ENCODE measurements around the gene HNRNPF. TPM values are rescaled to one million over a fixed set of nuclear protein-coding genes. Genes with fewer than 3 reads are reported as not detected.
"Not testable (repeated sequence)": the region's sequence is repeated elsewhere in the genome, so short reads cannot be mapped to it uniquely, and the experiment has no call there.

Gene HNRNPF
- total RNA-seq, result 513 and 516 TPM in 2 replicates

GRCh38 chr10:43408710-43409384 is at the start of gene HNRNPF:
Gene HNRNPF, minus strand, starts transcription at chr10:43409186. Its CDS starts 21,302 bp downstream, at chr10:43387884.
- Mint-ChIP-seq H3K36me3 (ENCODE audit: low read depth) (peaks cover 40% of the 10 kb centered on the region), H3K27me3 (no peaks in the 10 kb centered on the region)

GRCh38 chr10:43458227-43458626 is 49.2 kb upstream of the HNRNPF start:
- intact Hi-C loops (cut with micrococcal nuclease), result no loop called here
- Mint-ChIP-seq H3K36me3 (ENCODE audit: low read depth) (peaks cover 6% of the 10 kb centered on the region), H3K9me3 (no peaks in the 10 kb centered on the region), H3K4me3 (no peak overlapping the region), H3K27me3 (no peaks in the 10 kb centered on the region), H3K27ac (no peak overlapping the region), H3K4me1 (peaks cover 29% of the 10 kb centered on the region)
- no peak for DNase-seq

More at GRCh38 chr10:43408710-43409384, at the start of gene HNRNPF:
- Mint-ChIP-seq H3K9me3 (no peaks in the 10 kb centered on the region), H3K4me1 (peaks cover 24% of the 10 kb centered on the region), H3K27ac (peak within 1 kb of the TSS; percentile 99), H3K4me3 (peak within 1 kb of the TSS; percentile 96)
- intact Hi-C loops (cut with micrococcal nuclease), result loop anchor here (1.0 to 5.0 kb wide), 6 partner anchors 11 to 772 kb away; partner anchors contain the start of genes BMS1, CSGALNACT2 and ZNF33B
- DNase-seq, result peak; percentile 99

- Mint-ChIP-seq H3K4me3 (peak overlapping the region; percentile 100), H3K4me1 (peaks cover 42% of the 10 kb centered on the region)
- H3K27ac Mint-ChIP-seq; DNase-seq; H3K36me3 Mint-ChIP-seq (ENCODE audit: low read depth); H3K27me3 Mint-ChIP-seq; intact Hi-C loops (cut with micrococcal nuclease); H3K9me3 Mint-ChIP-seq: not testable (repeated sequence)
Observed at GRCh38 chr10:43456561-43456960, 47.6 kb upstream of the HNRNPF start.

- H3K9me3 Mint-ChIP-seq; H3K27me3 Mint-ChIP-seq; H3K36me3 Mint-ChIP-seq (ENCODE audit: low read depth); intact Hi-C loops (cut with micrococcal nuclease); DNase-seq: not testable (repeated sequence)
- Mint-ChIP-seq H3K4me1 (peaks cover 42% of the 10 kb centered on the region), H3K4me3 (peak overlapping the region; percentile 100), H3K27ac (peak overlapping the region; percentile 100)
Observed at GRCh38 chr10:43454025-43454424, 45.0 kb upstream of the HNRNPF start.

GRCh38 chr10:43453266-43453831 is 44.4 kb upstream of the HNRNPF start:
- Mint-ChIP-seq H3K4me3 (peak overlapping the region; percentile 47), H3K9me3 (no peaks in the 10 kb centered on the region), H3K36me3 (ENCODE audit: low read depth) (peaks cover 6% of the 10 kb centered on the region), H3K27ac (peak overlapping the region; percentile 85), H3K4me1 (peaks cover 40% of the 10 kb centered on the region), H3K27me3 (no peaks in the 10 kb centered on the region)
- intact Hi-C loops (cut with micrococcal nuclease), result no loop called here
- DNase-seq, result no peak

GRCh38 chr10:43452356-43452914 is 43.4 kb upstream of the HNRNPF start:
- Mint-ChIP-seq H3K36me3 (ENCODE audit: low read depth) (peaks cover 8% of the 10 kb centered on the region), H3K9me3 (peaks cover 2% of the 10 kb centered on the region), H3K27me3 (no peaks in the 10 kb centered on the region), H3K4me1 (peaks cover 37% of the 10 kb centered on the region), H3K27ac (peak overlapping the region; percentile 85), H3K4me3 (peak overlapping the region; percentile 47)
- DNase-seq, result peak; percentile 62
- intact Hi-C loops (cut with micrococcal nuclease), result no loop called here

- Mint-ChIP-seq H3K36me3 (ENCODE audit: low read depth) (peaks cover 15% of the 10 kb centered on the region), H3K4me3 (no peak overlapping the region), H3K4me1 (peaks cover 29% of the 10 kb centered on the region)
Observed at GRCh38 chr10:43448742-43449141, 39.8 kb upstream of the HNRNPF start.

GRCh38 chr10:43446219-43447017 is 37.4 kb upstream of the HNRNPF start:
- H3K27ac Mint-ChIP-seq; H3K4me1 Mint-ChIP-seq; H3K27me3 Mint-ChIP-seq; H3K4me3 Mint-ChIP-seq; intact Hi-C loops (cut with micrococcal nuclease); DNase-seq: not testable (repeated sequence)
- H3K36me3 Mint-ChIP-seq (ENCODE audit: low read depth), result peaks cover 13% of the 10 kb centered on the region
- peaks cover 10% of the 10 kb centered on the region for H3K9me3 Mint-ChIP-seq

More at GRCh38 chr10:43448742-43449141, 39.8 kb upstream of the HNRNPF start:
- no peak for DNase-seq
- Mint-ChIP-seq H3K9me3 (peaks cover 10% of the 10 kb centered on the region), H3K27ac (no peak overlapping the region), H3K27me3 (no peaks in the 10 kb centered on the region)
- intact Hi-C loops (cut with micrococcal nuclease), result no loop called here

GRCh38 chr10:43444897-43445466 is 36.0 kb upstream of the HNRNPF start:
- peaks cover 8% of the 10 kb centered on the region for H3K4me1 Mint-ChIP-seq
- H3K9me3 Mint-ChIP-seq, result peaks cover 10% of the 10 kb centered on the region
- H3K4me3 Mint-ChIP-seq, result no peak overlapping the region
- peaks cover 13% of the 10 kb centered on the region for H3K36me3 Mint-ChIP-seq (ENCODE audit: low read depth)
- no peak overlapping the region for H3K27ac Mint-ChIP-seq
- intact Hi-C loops (cut with micrococcal nuclease), result no loop called here
- H3K27me3 Mint-ChIP-seq, result no peaks in the 10 kb centered on the region
- no peak for DNase-seq

GRCh38 chr10:43444323-43444722 is 35.3 kb upstream of the HNRNPF start:
- Mint-ChIP-seq H3K9me3 (peaks cover 10% of the 10 kb centered on the region), H3K36me3 (ENCODE audit: low read depth) (peaks cover 13% of the 10 kb centered on the region), H3K27ac (peak overlapping the region; percentile 45), H3K4me3 (no peak overlapping the region), H3K4me1 (peaks cover 10% of the 10 kb centered on the region), H3K27me3 (no peaks in the 10 kb centered on the region)
- intact Hi-C loops (cut with micrococcal nuclease), result no loop called here
- DNase-seq, result peak; percentile 79

- Mint-ChIP-seq H3K27me3 (no peaks in the 10 kb centered on the region), H3K4me3 (no peak overlapping the region), H3K36me3 (ENCODE audit: low read depth) (peaks cover 9% of the 10 kb centered on the region), H3K4me1 (peaks cover 19% of the 10 kb centered on the region), H3K27ac (no peak overlapping the region), H3K9me3 (peaks cover 7% of the 10 kb centered on the region)
- DNase-seq, result no peak
- intact Hi-C loops (cut with micrococcal nuclease), result no loop called here
Observed at GRCh38 chr10:43440463-43441134, 31.6 kb upstream of the HNRNPF start.

GRCh38 chr10:43437141-43437870 is 28.3 kb upstream of the HNRNPF start:
- intact Hi-C loops (cut with micrococcal nuclease), result no loop called here
- H3K9me3 Mint-ChIP-seq, result no peaks in the 10 kb centered on the region
- H3K27me3 Mint-ChIP-seq, result no peaks in the 10 kb centered on the region
- DNase-seq, result no peak
- H3K4me1 Mint-ChIP-seq, result peaks cover 13% of the 10 kb centered on the region
- peaks cover 5% of the 10 kb centered on the region for H3K36me3 Mint-ChIP-seq (ENCODE audit: low read depth)
- H3K27ac Mint-ChIP-seq, result peak overlapping the region; percentile 99
- peak overlapping the region; percentile 95 for H3K4me3 Mint-ChIP-seq

Measured in activated CD4-positive, alpha-beta T cell treated with anti-CD3 and anti-CD28 coated beads, Interleukin-2, amount 10 ng/mL, durations not matched to agents 24 days and 14 days (primary cell).